HL-60 (cell line): Measurements from ENCODE around the gene NAA10.

Experiments used
- POLR2AphosphoS5 ChIP-seq: IDR thresholded peaks from 2 replicates; pipeline ENCODE4 v1.6.1; 2012; ENCODE audit warnings: low read depth
- SPI1 ChIP-seq: IDR thresholded peaks from 2 replicates; pipeline ENCODE4 v1.6.1; 2012; ENCODE audit warnings: low read depth, mild to moderate bottlenecking, borderline replicate concordance
- TF ChIP-seq, protein P1 (sequence below): IDR thresholded peaks from one replicate; pipeline ENCODE4 v1.5.1; 2011; ENCODE audit warnings: low read length, control low read depth, inconsistent platforms; ENCODE audit not compliant: insufficient read depth
- TF ChIP-seq, protein P2 (sequence below): IDR thresholded peaks from 2 replicates; pipeline ENCODE4 v1.6.1; 2012; ENCODE audit warnings: low read depth; ENCODE audit not compliant: insufficient replicate concordance

DNA sequence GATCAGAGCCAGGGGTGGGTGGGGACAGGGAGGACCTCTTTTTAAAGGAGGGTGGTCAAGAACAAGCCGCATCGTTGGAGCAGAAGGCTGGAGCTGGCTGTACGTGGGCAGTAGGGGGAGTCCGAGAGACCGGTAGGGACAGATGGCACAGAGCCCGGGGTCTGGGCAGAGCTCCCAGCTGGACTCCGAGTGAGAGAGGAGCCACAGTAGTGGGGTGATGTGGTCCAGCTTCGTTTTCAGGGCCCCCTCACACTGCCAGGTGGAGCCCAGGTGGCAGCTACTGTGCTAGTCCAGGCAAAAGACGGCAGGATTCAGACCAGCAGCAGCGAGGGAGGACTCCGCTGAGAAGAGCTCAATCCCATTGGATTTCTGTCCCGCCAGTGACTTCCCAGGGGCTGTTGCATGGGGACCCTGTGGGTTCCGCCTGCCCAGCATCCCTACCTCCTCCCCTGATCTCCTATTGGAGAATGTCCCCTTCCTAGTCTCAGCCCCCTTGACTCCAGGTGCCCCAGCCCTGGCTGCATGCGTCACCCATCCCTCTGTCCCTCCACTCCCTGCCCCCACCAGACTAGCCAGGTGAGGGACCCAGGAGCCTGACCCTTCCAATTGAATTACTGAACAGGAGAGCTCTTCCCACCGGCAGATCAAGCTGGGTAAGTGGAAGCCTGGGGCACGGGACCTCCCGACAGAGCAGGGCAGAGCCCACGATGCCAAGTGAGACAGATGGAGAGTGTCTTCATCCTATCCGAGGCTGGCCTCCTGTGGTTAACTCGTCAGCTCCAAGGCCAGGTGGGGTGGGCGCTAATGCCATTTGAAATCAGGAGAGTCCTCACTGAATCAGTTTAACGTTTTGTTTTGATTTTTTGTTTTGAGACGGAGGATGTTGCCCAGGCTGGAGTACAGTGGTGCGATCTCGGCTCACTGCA lies 11.6 kb downstream of the NAA10 start:
- TF ChIP-seq, protein P1, sequence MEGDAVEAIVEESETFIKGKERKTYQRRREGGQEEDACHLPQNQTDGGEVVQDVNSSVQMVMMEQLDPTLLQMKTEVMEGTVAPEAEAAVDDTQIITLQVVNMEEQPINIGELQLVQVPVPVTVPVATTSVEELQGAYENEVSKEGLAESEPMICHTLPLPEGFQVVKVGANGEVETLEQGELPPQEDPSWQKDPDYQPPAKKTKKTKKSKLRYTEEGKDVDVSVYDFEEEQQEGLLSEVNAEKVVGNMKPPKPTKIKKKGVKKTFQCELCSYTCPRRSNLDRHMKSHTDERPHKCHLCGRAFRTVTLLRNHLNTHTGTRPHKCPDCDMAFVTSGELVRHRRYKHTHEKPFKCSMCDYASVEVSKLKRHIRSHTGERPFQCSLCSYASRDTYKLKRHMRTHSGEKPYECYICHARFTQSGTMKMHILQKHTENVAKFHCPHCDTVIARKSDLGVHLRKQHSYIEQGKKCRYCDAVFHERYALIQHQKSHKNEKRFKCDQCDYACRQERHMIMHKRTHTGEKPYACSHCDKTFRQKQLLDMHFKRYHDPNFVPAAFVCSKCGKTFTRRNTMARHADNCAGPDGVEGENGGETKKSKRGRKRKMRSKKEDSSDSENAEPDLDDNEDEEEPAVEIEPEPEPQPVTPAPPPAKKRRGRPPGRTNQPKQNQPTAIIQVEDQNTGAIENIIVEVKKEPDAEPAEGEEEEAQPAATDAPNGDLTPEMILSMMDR, result no peak
- TF ChIP-seq, protein P2, sequence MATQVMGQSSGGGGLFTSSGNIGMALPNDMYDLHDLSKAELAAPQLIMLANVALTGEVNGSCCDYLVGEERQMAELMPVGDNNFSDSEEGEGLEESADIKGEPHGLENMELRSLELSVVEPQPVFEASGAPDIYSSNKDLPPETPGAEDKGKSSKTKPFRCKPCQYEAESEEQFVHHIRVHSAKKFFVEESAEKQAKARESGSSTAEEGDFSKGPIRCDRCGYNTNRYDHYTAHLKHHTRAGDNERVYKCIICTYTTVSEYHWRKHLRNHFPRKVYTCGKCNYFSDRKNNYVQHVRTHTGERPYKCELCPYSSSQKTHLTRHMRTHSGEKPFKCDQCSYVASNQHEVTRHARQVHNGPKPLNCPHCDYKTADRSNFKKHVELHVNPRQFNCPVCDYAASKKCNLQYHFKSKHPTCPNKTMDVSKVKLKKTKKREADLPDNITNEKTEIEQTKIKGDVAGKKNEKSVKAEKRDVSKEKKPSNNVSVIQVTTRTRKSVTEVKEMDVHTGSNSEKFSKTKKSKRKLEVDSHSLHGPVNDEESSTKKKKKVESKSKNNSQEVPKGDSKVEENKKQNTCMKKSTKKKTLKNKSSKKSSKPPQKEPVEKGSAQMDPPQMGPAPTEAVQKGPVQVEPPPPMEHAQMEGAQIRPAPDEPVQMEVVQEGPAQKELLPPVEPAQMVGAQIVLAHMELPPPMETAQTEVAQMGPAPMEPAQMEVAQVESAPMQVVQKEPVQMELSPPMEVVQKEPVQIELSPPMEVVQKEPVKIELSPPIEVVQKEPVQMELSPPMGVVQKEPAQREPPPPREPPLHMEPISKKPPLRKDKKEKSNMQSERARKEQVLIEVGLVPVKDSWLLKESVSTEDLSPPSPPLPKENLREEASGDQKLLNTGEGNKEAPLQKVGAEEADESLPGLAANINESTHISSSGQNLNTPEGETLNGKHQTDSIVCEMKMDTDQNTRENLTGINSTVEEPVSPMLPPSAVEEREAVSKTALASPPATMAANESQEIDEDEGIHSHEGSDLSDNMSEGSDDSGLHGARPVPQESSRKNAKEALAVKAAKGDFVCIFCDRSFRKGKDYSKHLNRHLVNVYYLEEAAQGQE, result no peak
- TF ChIP-seq POLR2AphosphoS5, result no peak
- no peak for TF ChIP-seq SPI1
